Eye (tissue), 1 donor: Measurements from ENCODE around the gene TFCP2.
"Not testable (repeated sequence)": the region's sequence is repeated elsewhere in the genome, so short reads cannot be mapped to it uniquely, and the experiment has no call there.

ENCODE experiments used
- DNase-seq: peaks from one replicate; pipeline ENCODE4 v3.0.0-alpha.2; 2015

The TFCP2 gene

GRCh38 chr12:51172515-51173431 lies at the start of gene TFCP2:
Gene TFCP2, minus strand, starts transcription at chr12:51173135. Its CDS starts 713 bp downstream, at chr12:51172422.
- peak; percentile 98 for DNase-seq

GRCh38 chr12:51222461-51222860 lies 49.5 kb upstream of the TFCP2 start:
- no peak for DNase-seq

GRCh38 chr12:51219857-51220256 lies 46.9 kb upstream of the TFCP2 start:
- DNase-seq = not testable (repeated sequence)

- no peak for DNase-seq
Observed at GRCh38 chr12:51219322-51219721, 46.4 kb upstream of the TFCP2 start.

GRCh38 chr12:51218607-51219161 lies 45.7 kb upstream of the TFCP2 start:
- no peak for DNase-seq

GRCh38 chr12:51217968-51218606 lies 45.2 kb upstream of the TFCP2 start, which contains the start of gene POU6F1:
Gene POU6F1, minus strand, starts transcription at chr12:51218062. Its CDS starts 11,226 bp downstream, at chr12:51206836.
- peak; percentile 94 for DNase-seq

- peak; percentile 68 for DNase-seq
Observed at GRCh38 chr12:51217133-51217967, 44.4 kb upstream of the TFCP2 start.

- no peak for DNase-seq
Observed at GRCh38 chr12:51216642-51217041, 43.7 kb upstream of the TFCP2 start.

GRCh38 chr12:51214895-51215294 lies 42.0 kb upstream of the TFCP2 start:
- DNase-seq = no peak

GRCh38 chr12:51210690-51211395 lies 37.9 kb upstream of the TFCP2 start:
- no peak for DNase-seq

- no peak for DNase-seq
Observed at GRCh38 chr12:51209259-51209658, 36.3 kb upstream of the TFCP2 start.

GRCh38 chr12:51208016-51208660 lies 35.2 kb upstream of the TFCP2 start:
- no peak for DNase-seq

GRCh38 chr12:51205350-51205749 lies 32.4 kb upstream of the TFCP2 start:
- DNase-seq = no peak

GRCh38 chr12:51202718-51203117 lies 29.8 kb upstream of the TFCP2 start:
- no peak for DNase-seq

GRCh38 chr12:51200806-51201205 lies 27.9 kb upstream of the TFCP2 start:
- DNase-seq = no peak

- no peak for DNase-seq
Observed at GRCh38 chr12:51200156-51200555, 27.2 kb upstream of the TFCP2 start.

- no peak for DNase-seq
Observed at GRCh38 chr12:51199366-51199945, 26.5 kb upstream of the TFCP2 start.

- no peak for DNase-seq
Observed at GRCh38 chr12:51198568-51199365, 25.8 kb upstream of the TFCP2 start.

GRCh38 chr12:51197736-51198567 lies 25.0 kb upstream of the TFCP2 start:
- DNase-seq = no peak
